GM12892 (cell line): ENCODE data around the gene COMMD8.

Experiments used
- DNase-seq: peaks from one replicate; pipeline ENCODE4 v3.0.0; 2011; ENCODE audit not compliant: insufficient read length
- FAIRE-seq: peaks from 2 replicates; lab custom pipeline; 2011; peaks lifted over from hg19 to GRCh38; lab: Jason Lieb, UNC
- POLR2A ChIP-seq: IDR thresholded peaks from 2 replicates; pipeline ENCODE4 v1.6.1; 2011; ENCODE audit warnings: low read depth, low read length, control low read depth
- POLR2AphosphoS5 ChIP-seq: IDR thresholded peaks from 2 replicates; pipeline ENCODE4 v1.6.1; 2011; ENCODE audit warnings: low read depth, low read length, control low read depth
- TAF1 ChIP-seq: IDR thresholded peaks from 2 replicates; pipeline ENCODE4 v1.6.1; 2011; ENCODE audit warnings: low read depth, mild to moderate bottlenecking, control low read depth, low read length, borderline replicate concordance

COMMD8 gene

DNA sequence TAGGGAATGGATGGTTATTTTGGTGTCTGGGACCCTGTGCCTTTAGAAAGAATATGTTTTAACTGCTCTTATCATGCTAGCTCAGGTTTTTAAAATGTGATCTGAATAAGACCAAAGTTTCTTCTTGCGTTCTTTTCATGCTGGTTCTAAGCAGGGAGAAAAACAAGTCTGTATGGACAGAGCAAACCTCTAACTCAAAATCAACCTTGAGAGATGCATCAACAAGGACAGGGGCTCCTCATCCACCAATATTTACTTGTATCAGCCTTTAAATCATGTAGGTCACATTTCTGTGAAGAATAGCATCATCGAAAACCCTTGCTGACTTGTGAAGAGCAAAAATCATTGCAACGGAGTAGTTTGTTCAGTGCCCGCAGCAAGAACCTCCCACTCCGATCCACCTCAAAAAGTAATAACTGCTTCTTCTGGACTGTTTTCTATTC, 22.8 kb upstream of the COMMD8 start:
- FAIRE-seq (peak; percentile 74), DNase-seq (no peak)
- TF ChIP-seq POLR2A (no peak), TAF1 (no peak), POLR2AphosphoS5 (no peak)

DNA sequence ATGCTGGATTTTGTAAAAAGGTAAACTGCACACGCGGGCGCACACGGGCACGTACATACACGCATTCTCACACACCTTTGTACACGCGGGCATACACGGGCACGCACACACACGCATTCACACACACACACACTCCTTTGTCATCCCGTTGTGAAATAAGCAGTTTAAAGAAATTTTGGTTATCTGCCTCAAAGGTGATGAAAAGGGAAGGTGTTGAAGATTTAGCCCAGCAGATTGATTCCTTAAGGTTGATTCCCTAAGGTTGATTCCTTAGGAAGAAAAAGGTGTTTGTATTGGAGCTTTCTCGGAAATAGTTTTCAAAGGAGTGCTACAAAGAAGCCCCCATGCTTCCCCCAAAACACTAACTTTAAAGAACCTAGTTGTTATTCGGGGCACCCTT, 22.3 kb upstream of the COMMD8 start:
- no peak for TF ChIP-seq POLR2A
- no peak for TF ChIP-seq POLR2AphosphoS5
- TF ChIP-seq TAF1, result no peak
- DNase-seq (no peak), FAIRE-seq (no peak)

- DNase-seq (peak; percentile 43), FAIRE-seq (peak; percentile 99)
- TF ChIP-seq POLR2A (peak; percentile 90), POLR2AphosphoS5 (peak; percentile 92), TAF1 (no peak)
Observed at GRCh38 chr4:47485047-47485692, 21.7 kb upstream of the COMMD8 start, which contains the start of gene ATP10D. Gene ATP10D (plus strand): TSS chr4:47485275. CDS start chr4:47512541, 27,266 bp downstream.

DNA sequence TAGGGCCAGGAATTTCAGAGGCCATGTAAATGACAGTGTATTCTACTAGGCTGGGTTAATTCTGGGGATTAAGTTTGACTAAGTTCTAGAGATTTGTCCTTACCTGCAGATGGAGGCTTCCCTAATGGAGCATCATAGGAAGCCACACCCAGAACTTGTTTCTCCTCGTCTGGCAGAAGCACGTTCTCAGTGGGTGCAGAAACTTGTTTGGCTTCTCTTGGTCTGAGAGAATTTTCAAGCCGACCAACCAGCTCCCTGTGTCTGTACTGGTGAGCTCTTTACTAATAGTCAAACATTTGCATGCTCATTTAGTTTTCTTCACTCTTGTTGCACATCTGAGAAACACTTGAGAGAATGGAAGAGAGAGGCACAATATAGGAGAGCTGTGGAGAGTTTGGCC, 20.7 kb upstream of the COMMD8 start:
- peak; percentile 48 for FAIRE-seq
- DNase-seq, result no peak
- TF ChIP-seq TAF1 (no peak), POLR2AphosphoS5 (no peak), POLR2A (no peak)

DNA sequence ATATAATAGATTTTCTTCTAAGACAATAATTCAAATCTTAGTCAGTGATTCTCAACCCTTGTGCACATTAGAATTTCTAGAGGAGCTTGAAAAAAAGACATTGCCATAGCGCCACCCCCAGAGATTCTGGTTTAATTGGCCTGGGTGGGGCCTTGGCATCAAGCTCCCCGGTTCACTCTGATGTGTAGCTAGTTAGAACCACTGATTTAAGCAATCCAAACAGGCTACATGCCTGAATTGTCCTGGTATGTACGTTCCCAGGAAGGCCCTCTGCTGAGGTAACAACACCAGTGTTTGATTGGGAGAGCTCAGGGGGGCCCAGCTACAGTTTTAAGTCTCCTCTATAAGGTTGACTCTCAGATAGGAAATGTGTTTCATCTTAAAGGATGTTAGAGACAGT, 20.2 kb upstream of the COMMD8 start:
- TF ChIP-seq TAF1, result no peak
- no peak for TF ChIP-seq POLR2AphosphoS5
- no peak for TF ChIP-seq POLR2A
- DNase-seq (no peak), FAIRE-seq (no peak)

- FAIRE-seq (peak; percentile 73), DNase-seq (no peak)
- TF ChIP-seq POLR2AphosphoS5 (no peak), POLR2A (no peak), TAF1 (no peak)
Observed at GRCh38 chr4:47482326-47482725, 18.8 kb upstream of the COMMD8 start.

DNA sequence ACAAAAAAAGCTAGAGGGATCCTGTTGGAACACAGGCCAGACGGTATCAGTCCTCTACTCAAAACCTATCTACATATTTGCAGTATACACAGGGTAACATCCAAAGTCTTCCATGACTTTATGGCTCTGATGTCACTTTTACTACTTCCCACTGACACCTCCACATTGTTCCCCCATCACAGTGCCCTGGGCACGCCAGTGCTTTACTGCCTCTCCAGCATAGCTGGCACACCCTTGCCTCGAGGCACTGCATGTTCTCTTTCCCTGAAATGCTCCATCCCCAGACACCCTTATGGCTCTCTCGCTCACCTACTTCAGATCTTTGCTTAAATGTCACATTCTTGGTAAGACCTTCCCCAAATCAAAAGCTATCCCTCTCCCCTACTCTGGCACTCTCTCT, 15.3 kb upstream of the COMMD8 start:
- no peak for TF ChIP-seq POLR2A
- TF ChIP-seq TAF1, result no peak
- no peak for TF ChIP-seq POLR2AphosphoS5
- DNase-seq (no peak), FAIRE-seq (no peak)

- DNase-seq, result no peak
- no peak for FAIRE-seq
- no peak for TF ChIP-seq TAF1
- TF ChIP-seq POLR2AphosphoS5, result no peak
- no peak for TF ChIP-seq POLR2A
Observed at GRCh38 chr4:47475411-47475810, 11.9 kb upstream of the COMMD8 start.

DNA sequence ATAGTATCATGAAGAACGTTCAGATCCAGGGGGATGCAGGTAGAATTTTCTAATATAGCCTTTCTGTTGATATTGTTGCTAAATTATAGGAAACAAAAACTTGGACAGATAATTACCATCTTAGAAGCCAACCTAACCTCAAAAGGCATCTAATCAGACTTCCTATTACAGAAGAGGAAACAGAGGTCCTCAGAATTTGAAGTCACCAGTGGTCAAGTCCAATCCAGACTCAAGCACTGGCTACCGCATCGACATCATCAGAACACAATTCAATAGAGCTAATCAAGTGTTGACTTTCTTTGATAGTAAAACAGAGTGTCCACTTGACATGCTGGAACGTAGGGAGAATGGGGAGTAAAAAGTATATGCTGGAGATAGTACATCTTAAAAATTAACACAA, 11.3 kb upstream of the COMMD8 start:
- no peak for TF ChIP-seq TAF1
- TF ChIP-seq POLR2A, result no peak
- TF ChIP-seq POLR2AphosphoS5, result no peak
- FAIRE-seq, result no peak

DNA sequence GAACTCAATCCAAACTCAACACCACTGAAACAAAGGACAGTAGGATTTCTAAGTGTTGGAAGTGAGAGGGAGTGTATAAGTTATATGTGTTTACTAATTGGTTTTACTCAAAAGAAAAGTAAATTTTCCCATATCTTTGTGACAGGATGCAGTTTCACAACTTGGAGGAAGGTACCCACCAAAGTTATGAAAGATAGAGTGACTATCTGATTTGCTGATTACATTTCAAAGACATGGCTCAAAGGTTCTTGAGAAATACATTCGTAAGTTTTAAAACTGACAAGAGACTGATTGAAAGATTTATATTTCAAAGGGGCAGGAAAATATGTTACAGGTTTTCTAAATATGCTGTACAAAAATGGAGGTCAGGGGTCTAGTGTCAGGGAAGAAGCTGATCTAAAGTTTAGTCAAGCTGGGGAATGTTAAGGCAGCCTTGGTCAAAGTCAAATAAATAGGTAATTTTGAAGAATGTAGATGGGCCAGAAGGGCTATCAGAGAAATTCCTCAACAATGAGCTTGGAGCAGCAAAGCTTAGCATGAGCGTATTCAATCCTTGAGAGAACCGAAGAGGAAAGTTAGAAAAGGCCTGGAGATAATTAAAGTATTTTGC, 9.7 kb upstream of the COMMD8 start:
- DNase-seq (no peak), FAIRE-seq (no peak)
- TF ChIP-seq TAF1, result no peak
- no peak for TF ChIP-seq POLR2AphosphoS5
- no peak for TF ChIP-seq POLR2A

More for the DNA sequence above, 11.3 kb upstream of the COMMD8 start:
- no peak for DNase-seq

DNA sequence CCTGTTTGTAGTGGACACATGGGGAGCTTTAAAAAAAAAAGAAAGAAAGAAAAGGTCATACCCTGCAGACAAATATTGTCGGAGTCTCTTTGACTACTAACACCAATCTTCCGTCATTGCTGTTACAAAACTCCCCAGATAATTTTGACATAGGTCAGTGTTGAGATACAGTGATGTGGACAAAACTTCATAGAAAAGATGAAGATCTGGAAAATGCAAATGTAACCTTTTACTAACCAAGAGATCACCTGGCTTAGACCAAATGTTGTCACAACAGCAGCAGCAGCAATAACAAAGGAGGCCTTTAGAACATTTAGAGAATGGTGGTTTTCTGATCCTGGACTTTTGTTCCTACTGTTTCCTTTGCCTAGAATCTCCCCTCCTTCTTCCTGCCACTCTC, 8.1 kb upstream of the COMMD8 start:
- no peak for DNase-seq
- no peak for FAIRE-seq
- TF ChIP-seq POLR2A (no peak), POLR2AphosphoS5 (no peak), TAF1 (no peak)

GRCh38 chr4:47471064-47471463, 7.6 kb upstream of the COMMD8 start:
- FAIRE-seq (no peak), DNase-seq (no peak)
- TF ChIP-seq POLR2A (no peak), POLR2AphosphoS5 (no peak), TAF1 (no peak)
